ENCODE data around the gene C1orf167.

The C1orf167 gene

DNA sequence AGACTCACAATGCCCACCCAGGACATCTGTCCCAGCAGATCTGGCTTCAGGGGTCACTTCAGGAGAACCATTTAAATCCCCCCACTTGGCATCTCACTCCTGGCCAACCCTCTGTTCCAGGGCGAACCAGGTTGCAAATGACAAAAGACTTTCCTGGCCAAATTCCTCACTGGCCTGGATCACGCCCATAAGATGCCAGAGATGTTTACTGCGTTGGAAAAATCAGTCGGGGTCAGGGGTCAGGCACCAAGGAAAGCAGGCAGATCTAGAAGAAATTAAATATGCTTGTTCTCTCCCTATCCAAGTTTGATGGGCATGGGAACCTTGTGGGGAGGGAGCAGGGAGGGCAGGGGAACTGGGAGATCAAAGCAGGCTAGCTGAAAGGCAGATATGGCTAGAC is 40.7 kb upstream of the C1orf167 start:
- TF ChIP-seq, protein P1, sequence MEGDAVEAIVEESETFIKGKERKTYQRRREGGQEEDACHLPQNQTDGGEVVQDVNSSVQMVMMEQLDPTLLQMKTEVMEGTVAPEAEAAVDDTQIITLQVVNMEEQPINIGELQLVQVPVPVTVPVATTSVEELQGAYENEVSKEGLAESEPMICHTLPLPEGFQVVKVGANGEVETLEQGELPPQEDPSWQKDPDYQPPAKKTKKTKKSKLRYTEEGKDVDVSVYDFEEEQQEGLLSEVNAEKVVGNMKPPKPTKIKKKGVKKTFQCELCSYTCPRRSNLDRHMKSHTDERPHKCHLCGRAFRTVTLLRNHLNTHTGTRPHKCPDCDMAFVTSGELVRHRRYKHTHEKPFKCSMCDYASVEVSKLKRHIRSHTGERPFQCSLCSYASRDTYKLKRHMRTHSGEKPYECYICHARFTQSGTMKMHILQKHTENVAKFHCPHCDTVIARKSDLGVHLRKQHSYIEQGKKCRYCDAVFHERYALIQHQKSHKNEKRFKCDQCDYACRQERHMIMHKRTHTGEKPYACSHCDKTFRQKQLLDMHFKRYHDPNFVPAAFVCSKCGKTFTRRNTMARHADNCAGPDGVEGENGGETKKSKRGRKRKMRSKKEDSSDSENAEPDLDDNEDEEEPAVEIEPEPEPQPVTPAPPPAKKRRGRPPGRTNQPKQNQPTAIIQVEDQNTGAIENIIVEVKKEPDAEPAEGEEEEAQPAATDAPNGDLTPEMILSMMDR (conservative IDR thresholded peaks at IDR 0.05; ENCODE audit: low read depth, low read length) = no peak
- Histone ChIP-seq H3K36me3 (ENCODE audit: insufficient read depth) (no peaks in the 10 kb centered on the region), H3K4me2 (no peak overlapping the region), H4K20me1 (ENCODE audit: insufficient read depth) (no peaks in the 10 kb centered on the region), H3K79me2 (ENCODE audit: insufficient read depth, low read depth) (no peaks in the 10 kb centered on the region), H3K4me1 (ENCODE audit: low read depth, poor library complexity, severe bottlenecking) (peaks cover 6% of the 10 kb centered on the region), H3K4me3 (IDR thresholded peaks at IDR 0.05; ENCODE audit: insufficient read depth, low read depth, low read length) (no peak overlapping the region), H3K27me3 (ENCODE audit: insufficient read depth, low read depth) (peaks cover 67% of the 10 kb centered on the region), H3K9ac (no peak overlapping the region), H2AFZ (ENCODE audit: low read depth) (no peak overlapping the region), H3K27ac (no peak overlapping the region)

DNA sequence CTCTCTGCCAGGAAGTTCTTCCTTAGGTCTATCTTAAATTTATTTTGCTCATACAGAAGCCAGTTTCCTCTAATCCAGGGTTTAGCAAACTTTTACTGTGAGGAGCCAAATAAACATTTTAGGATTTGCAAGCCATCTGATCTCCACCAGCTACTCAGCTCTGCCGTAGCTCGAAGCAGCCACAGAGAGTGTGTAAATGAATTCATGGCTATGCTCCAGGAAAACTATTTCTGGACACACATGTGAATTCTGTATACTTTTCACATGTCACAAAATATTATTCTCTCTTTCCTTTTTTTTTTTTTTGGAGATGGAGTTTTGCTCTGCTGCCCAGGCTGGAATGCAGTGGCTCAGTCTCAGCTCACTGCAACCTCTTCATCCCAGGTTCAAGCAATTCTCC is 39.5 kb upstream of the C1orf167 start:
- Histone ChIP-seq H3K9ac (no peak overlapping the region), H3K27ac (no peak overlapping the region), H3K4me1 (ENCODE audit: low read depth, poor library complexity, severe bottlenecking) (peaks cover 6% of the 10 kb centered on the region)

DNA sequence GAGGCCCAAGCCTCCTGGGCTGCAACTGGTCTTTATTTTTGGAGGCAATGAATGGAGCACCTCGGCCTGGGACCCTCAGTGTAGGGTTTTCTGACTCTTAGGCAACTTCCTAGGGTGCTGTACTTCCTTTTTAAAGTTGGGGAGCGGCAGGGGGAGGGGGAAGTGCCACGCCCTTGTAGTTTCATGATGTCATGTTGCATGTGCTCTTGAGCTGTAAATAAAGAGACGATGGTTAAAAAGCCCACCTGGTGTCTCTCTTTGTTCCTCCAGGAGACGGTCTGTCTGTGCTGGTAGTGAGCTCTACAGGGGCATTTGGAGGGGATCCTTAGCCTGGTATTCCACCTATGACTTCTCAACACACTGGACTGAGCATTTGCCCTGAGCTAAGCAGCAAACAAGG is 36.4 kb upstream of the C1orf167 start:
- Histone ChIP-seq H3K4me2 (no peak overlapping the region), H3K4me3 (IDR thresholded peaks at IDR 0.05; ENCODE audit: insufficient read depth, low read depth, low read length) (no peak overlapping the region), H3K36me3 (ENCODE audit: insufficient read depth) (no peaks in the 10 kb centered on the region), H3K9ac (no peak overlapping the region), H3K27ac (no peak overlapping the region), H3K27me3 (ENCODE audit: insufficient read depth, low read depth) (peaks cover 43% of the 10 kb centered on the region; the same call in 1 of the 2 replicates), H3K79me2 (ENCODE audit: insufficient read depth, low read depth) (no peaks in the 10 kb centered on the region), H2AFZ (ENCODE audit: low read depth) (no peak overlapping the region), H4K20me1 (ENCODE audit: insufficient read depth) (no peaks in the 10 kb centered on the region), H3K4me1 (ENCODE audit: low read depth, poor library complexity, severe bottlenecking) (no peaks in the 10 kb centered on the region)
- TF ChIP-seq, protein P1 (conservative IDR thresholded peaks at IDR 0.05; ENCODE audit: low read depth, low read length) = no peak

More for the DNA sequence above, 39.5 kb upstream of the C1orf167 start:
- Histone ChIP-seq H2AFZ (ENCODE audit: low read depth) (no peak overlapping the region), H3K36me3 (ENCODE audit: insufficient read depth) (no peaks in the 10 kb centered on the region), H3K4me3 (IDR thresholded peaks at IDR 0.05; ENCODE audit: insufficient read depth, low read depth, low read length) (no peak overlapping the region), H3K4me2 (no peak overlapping the region), H3K79me2 (ENCODE audit: insufficient read depth, low read depth) (no peaks in the 10 kb centered on the region), H3K27me3 (ENCODE audit: insufficient read depth, low read depth) (peaks cover 57% of the 10 kb centered on the region; the same call in 1 of the 2 replicates), H4K20me1 (ENCODE audit: insufficient read depth) (no peaks in the 10 kb centered on the region)
- TF ChIP-seq, protein P1 (conservative IDR thresholded peaks at IDR 0.05; ENCODE audit: low read depth, low read length) = no peak

DNA sequence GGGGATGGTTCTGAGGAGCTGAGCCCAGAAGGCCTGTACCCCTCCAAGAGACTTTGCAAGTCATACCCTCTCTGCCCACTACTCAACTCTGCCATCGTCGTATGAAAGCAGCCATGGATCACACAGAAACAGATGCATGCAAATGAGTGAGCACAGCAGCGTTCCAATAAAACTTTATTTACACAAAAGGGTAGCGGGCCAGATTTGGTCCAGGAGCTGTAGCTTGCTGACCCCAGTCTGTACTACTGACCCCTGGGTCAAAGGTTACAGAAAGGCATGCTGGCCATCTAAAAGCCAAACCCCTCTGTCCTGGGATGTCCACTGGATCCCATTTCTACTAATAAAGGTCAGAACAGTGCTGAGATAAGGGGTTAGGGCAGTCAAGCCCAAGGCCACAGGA is 34.9 kb upstream of the C1orf167 start:
- Histone ChIP-seq H4K20me1 (ENCODE audit: insufficient read depth) (no peaks in the 10 kb centered on the region), H3K4me3 (IDR thresholded peaks at IDR 0.05; ENCODE audit: insufficient read depth, low read depth, low read length) (no peak overlapping the region)

More for the DNA sequence above, 34.9 kb upstream of the C1orf167 start:
- H3K9ac ChIP-seq = no peak overlapping the region
- H3K4me2 ChIP-seq = no peak overlapping the region
- H3K27me3 ChIP-seq (ENCODE audit: insufficient read depth, low read depth) = peaks cover 30% of the 10 kb centered on the region; the same call in 1 of the 2 replicates
- no peak overlapping the region for H2AFZ ChIP-seq (ENCODE audit: low read depth)
- H3K4me1 ChIP-seq (ENCODE audit: low read depth, poor library complexity, severe bottlenecking) = no peaks in the 10 kb centered on the region
- H3K79me2 ChIP-seq (ENCODE audit: insufficient read depth, low read depth) = no peaks in the 10 kb centered on the region
- TF ChIP-seq, protein P1 (conservative IDR thresholded peaks at IDR 0.05; ENCODE audit: low read depth, low read length) = no peak
- no peaks in the 10 kb centered on the region for H3K36me3 ChIP-seq (ENCODE audit: insufficient read depth)
- H3K27ac ChIP-seq = no peak overlapping the region

All from KMS-11 (cell line).